Fibroblast of lung (primary cell): ENCODE data around the gene OSM. TPM values are rescaled to one million over a fixed set of nuclear protein-coding genes. Genes with fewer than 3 reads are reported as not detected.

ENCODE experiments used
- DNase-seq, 2 donors: peaks; one replicate each; pipeline versions ENCODE4 v3.0.0 to v3.0.0-alpha.2; 2010; ENCODE audit warnings: low read depth in 2 of 2
- H2AFZ ChIP-seq: 2 replicates; pipeline ENCODE4 v1.5.1; 2012; ENCODE audit warnings: low read length, control low read depth, inconsistent platforms
- H3K27ac ChIP-seq: 2 replicates; pipeline ENCODE4 v1.5.1; 2011; ENCODE audit warnings: low read length, control low read depth; ENCODE audit not compliant: insufficient read depth
- H3K27me3 ChIP-seq: 2 replicates; pipeline ENCODE4 v1.5.1; 2011; ENCODE audit warnings: mild to moderate bottlenecking, low read length; ENCODE audit not compliant: control insufficient read depth, insufficient read depth
- H3K36me3 ChIP-seq: 2 replicates; pipeline ENCODE4 v1.5.1; 2011; ENCODE audit warnings: low read length; ENCODE audit not compliant: control insufficient read depth, insufficient read depth
- H3K4me1 ChIP-seq: 2 replicates; pipeline ENCODE4 v1.5.1; 2011; ENCODE audit warnings: low read length; ENCODE audit not compliant: control insufficient read depth, insufficient read depth; ENCODE audit errors: extremely low read depth
- H3K4me2 ChIP-seq: 2 replicates; pipeline ENCODE4 v1.5.1; 2011; ENCODE audit warnings: low read length, control low read depth; ENCODE audit not compliant: insufficient read depth; ENCODE audit errors: extremely low read depth
- H3K4me3 ChIP-seq, 4 experiments: fragments of 200-600 bp in 1 of 4; sonication (generic) in 1 of 4; replicated peaks in 1 of 4; 2 replicates each; pipeline ENCODE4 v1.5.1; 2011 to 2016; ENCODE audit warnings: low read length in 4 of 4, low read depth in 3 of 4, mild to moderate bottlenecking in 3 of 4, control low read depth in 2 of 4, inconsistent platforms in 1 of 4, mixed read lengths in 1 of 4; ENCODE audit not compliant: insufficient read depth in 1 of 4; ENCODE audit errors: control extremely low read depth in 1 of 4
- H3K79me2 ChIP-seq: 2 replicates; pipeline ENCODE4 v1.5.1; 2012; ENCODE audit warnings: mild to moderate bottlenecking, low read length, inconsistent platforms; ENCODE audit not compliant: control insufficient read depth, insufficient read depth
- H3K9ac ChIP-seq: 2 replicates; pipeline ENCODE4 v1.5.1; 2011; ENCODE audit warnings: mild to moderate bottlenecking, low read length, control low read depth; ENCODE audit not compliant: insufficient read depth
- H3K9me3 ChIP-seq: 2 replicates; pipeline ENCODE4 v1.5.1; 2012; ENCODE audit warnings: low read depth, low read length; ENCODE audit not compliant: control insufficient read depth, insufficient read depth
- H4K20me1 ChIP-seq: 2 replicates; pipeline ENCODE4 v1.5.1; 2011; ENCODE audit warnings: low read length; ENCODE audit not compliant: control insufficient read depth, insufficient read depth; ENCODE audit errors: extremely low read depth
- CTCF ChIP-seq, 2 donors: IDR thresholded peaks in 1 of 2; conservative IDR thresholded peaks in 1 of 2; 1 replicate in 1 of 2; 2 replicates in 1 of 2; pipeline ENCODE4 v1.5.1; 2011 to 2012; ENCODE audit warnings: low read length in 2 of 2, control low read depth in 1 of 2, inconsistent platforms in 1 of 2, low read depth in 1 of 2, mild to moderate bottlenecking in 1 of 2
- EZH2 ChIP-seq: IDR thresholded peaks from 2 replicates; pipeline ENCODE4 v1.5.1; 2012; ENCODE audit warnings: low read length, control low read depth, mild to moderate bottlenecking; ENCODE audit errors: missing control alignments
- polyA plus RNA-seq, 2 donors: library from polyadenylated mRNA; depleted of rRNA in 1 of 2; stranded (reverse) in 1 of 2; unstranded in 1 of 2; fragments of >200 nt; gene quantifications; 2 replicates each; pipeline ENCODE4 v1.2.1, GENCODE V29; 2011 to 2012; ENCODE audit warnings: missing spikeins in 1 of 2
- total RNA-seq: library from RNA; depleted of rRNA; stranded (reverse); fragments of >200 nt; gene quantifications from 2 replicates; pipeline ENCODE4 v1.2.1, GENCODE V29; 2014

OSM gene
- total and polyA plus RNA-seq, 2 donors (not counting 1 experiment from before 2014, with no cell fraction given): not detected

GRCh38 chr22:30214703-30215407 lies 51.8 kb downstream of the OSM start:
- Histone ChIP-seq H3K9ac (no peak overlapping the region), H3K4me2 (no peak overlapping the region), H3K9me3 (no peaks in the 10 kb centered on the region), H3K27me3 (no peaks in the 10 kb centered on the region), H3K4me1 (peaks cover 15% of the 10 kb centered on the region), H3K4me3 (no peak overlapping the region), H3K27ac (no peak overlapping the region), H3K79me2 (no peaks in the 10 kb centered on the region), H3K36me3 (no peaks in the 10 kb centered on the region), H2AFZ (no peak overlapping the region), H4K20me1 (no peaks in the 10 kb centered on the region)
- DNase-seq: no peak
- TF ChIP-seq EZH2 (no peak), CTCF (conservative IDR thresholded peaks at IDR 0.05 in 1 of 2, IDR thresholded peaks at IDR 0.05 in 1 of 2; ENCODE audit: low read depth in 1 of 2, low read length in 2 of 2) (no peak)

DNA sequence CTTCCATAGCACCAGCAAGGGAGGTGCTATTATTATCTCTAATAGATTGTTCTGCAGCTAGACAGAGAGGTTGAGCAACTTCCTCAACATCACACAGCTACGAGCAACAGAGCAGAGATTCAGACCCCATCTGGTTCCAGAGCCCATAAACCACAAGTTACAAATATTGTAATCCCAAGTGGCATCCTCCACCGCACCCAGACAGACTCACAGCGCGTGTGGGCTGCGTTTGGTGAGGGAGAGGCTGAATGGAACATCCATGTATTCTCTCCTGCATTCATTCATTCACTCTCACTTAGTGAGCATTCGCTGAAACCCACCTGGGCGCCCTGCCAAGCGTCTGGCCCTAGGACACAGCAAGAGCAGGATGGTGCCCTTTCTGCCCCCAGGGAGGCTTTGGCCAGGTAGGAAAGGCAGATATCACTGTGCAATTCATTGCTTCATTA lies 53.6 kb downstream of the OSM start:
- Histone ChIP-seq H3K36me3 (no peaks in the 10 kb centered on the region), H3K9me3 (no peaks in the 10 kb centered on the region), H3K79me2 (no peaks in the 10 kb centered on the region), H3K9ac (peak overlapping the region; percentile 28), H3K27ac (peak overlapping the region; percentile 92), H3K4me3 (no peak overlapping the region), H3K4me1 (peaks cover 24% of the 10 kb centered on the region), H2AFZ (no peak overlapping the region), H4K20me1 (no peaks in the 10 kb centered on the region), H3K27me3 (no peaks in the 10 kb centered on the region), H3K4me2 (no peak overlapping the region)
- TF ChIP-seq CTCF (conservative IDR thresholded peaks at IDR 0.05 in 1 of 2, IDR thresholded peaks at IDR 0.05 in 1 of 2; ENCODE audit: low read depth in 1 of 2, low read length in 2 of 2) (no peak), EZH2 (no peak)
- peak in 1 of 2 donors; percentile 80 for DNase-seq

Other genes starting within 250 kb of the OSM start
- gene HORMAD2, start 186.4 kb downstream of the OSM start, total RNA-seq: not detected in 2 replicates
- not detected in 2 replicates for gene HORMAD2, start 186.4 kb downstream of the OSM start, polyA plus RNA-seq
- 3.6 and 11.2 TPM in 2 replicates for gene LIF, start 20.1 kb downstream of the OSM start, total RNA-seq
- 4.5 and 19.6 TPM in 2 replicates for gene LIF, start 20.1 kb downstream of the OSM start, polyA plus RNA-seq
- 5.0 and 5.6 TPM in 2 replicates for gene CASTOR1, start 22.7 kb upstream of the OSM start, total RNA-seq
- 2.7 and 3.4 TPM in 2 replicates for gene CASTOR1, start 22.7 kb upstream of the OSM start, polyA plus RNA-seq
- gene TBC1D10A, start 60.1 kb upstream of the OSM start, total RNA-seq: 8.5 and 11.7 TPM in 2 replicates
- gene TBC1D10A, start 60.1 kb upstream of the OSM start, polyA plus RNA-seq: 9.2 and 10.8 TPM in 2 replicates
- 10.8 and 17.0 TPM in 2 replicates for gene SF3A1, start 90.0 kb upstream of the OSM start, total RNA-seq
- gene SF3A1, start 90.0 kb upstream of the OSM start, polyA plus RNA-seq: 22.9 and 45.9 TPM in 2 replicates
- 1.0 and 1.5 TPM in 2 replicates for gene CCDC157, start 90.2 kb upstream of the OSM start, total RNA-seq
- 0.77 and 1.1 TPM in 2 replicates for gene CCDC157, start 90.2 kb upstream of the OSM start, polyA plus RNA-seq
- 20.3 and 30.2 TPM in 2 replicates for gene RNF215, start 120.6 kb upstream of the OSM start, total RNA-seq
- 4.2 and 5.3 TPM in 2 replicates for gene RNF215, start 120.6 kb upstream of the OSM start, polyA plus RNA-seq
- gene SEC14L2, start 130.2 kb upstream of the OSM start, total RNA-seq: 4.9 and 5.8 TPM in 2 replicates
- gene SEC14L2, start 130.2 kb upstream of the OSM start, polyA plus RNA-seq: 10.2 and 17.3 TPM in 2 replicates
- 2.5 and 4.6 TPM in 2 replicates for gene MTFP1, start 158.9 kb upstream of the OSM start, total RNA-seq
- 3.8 and 5.8 TPM in 2 replicates for gene MTFP1, start 158.9 kb upstream of the OSM start, polyA plus RNA-seq
- gene SEC14L3, start 205.2 kb upstream of the OSM start, total RNA-seq: not detected in 2 replicates
- gene SEC14L3, start 205.2 kb upstream of the OSM start, polyA plus RNA-seq: not detected in 2 replicates
- under 0.01 and 0.66 TPM in 2 replicates for gene SEC14L4, start 238.8 kb upstream of the OSM start, total RNA-seq
- gene SEC14L4, start 238.8 kb upstream of the OSM start, polyA plus RNA-seq: 0.03 and 0.08 TPM in 2 replicates